Activated CD8-positive, alpha-beta memory T cell treated with anti-CD3 and anti-CD28 coated beads, Interleukin-2, amount 10 ng/mL, durations not matched to agents 7 days and 5 days (primary cell): ENCODE results near the gene ATP6AP1. TPM values are rescaled to one million over a fixed set of nuclear protein-coding genes. Genes with fewer than 3 reads are reported as not detected.

Experiments
- ATAC-seq: fragments of 150-1000 bp; cut with Tn5 transposase; one replicate; pipeline ENCODE4 v1.10.0; 2021; ENCODE audit warnings: moderate library complexity
- CTCF ChIA-PET: fragments of 350-600 bp; sonication (Branson Sonifier 250); formaldehyde crosslinking; loops from one replicate; lab custom pipeline; 2021; ENCODE audit warnings: antibody characterized with exemption; lab: Charles Lee
- DNase-seq: peaks from one replicate; pipeline ENCODE4 v3.0.0-alpha.2; 2020
- H3K27ac Mint-ChIP-seq: one replicate; pipeline ENCODE4 v1.8.0; 2021; ENCODE audit warnings: mild to moderate bottlenecking, mixed read lengths
- H3K27me3 Mint-ChIP-seq: one replicate; pipeline ENCODE4 v1.8.0; 2021; ENCODE audit warnings: mixed read lengths
- H3K36me3 Mint-ChIP-seq: one replicate; pipeline ENCODE4 v1.8.0; 2021; ENCODE audit warnings: mild to moderate bottlenecking, mixed read lengths
- H3K4me1 Mint-ChIP-seq: one replicate; pipeline ENCODE4 v1.8.0; 2021; ENCODE audit warnings: mixed read lengths
- H3K4me3 Mint-ChIP-seq: one replicate; pipeline ENCODE4 v1.8.0; 2021; ENCODE audit warnings: mild to moderate bottlenecking, moderate library complexity, mixed read lengths
- H3K9me3 Mint-ChIP-seq: one replicate; pipeline ENCODE4 v1.8.0; 2022; ENCODE audit warnings: low read depth, mixed read lengths
- microRNA-seq: library from miRNA; unstranded; fragments of <30 nt; microRNA quantifications from one replicate; pipeline ENCODE4 v1.2.0, GENCODE V29; 2022
- total RNA-seq, 2 experiments: library from RNA; stranded (reverse); gene quantifications; one replicate each; pipeline ENCODE4 v1.2.3, GENCODE V29; 2021

The ATP6AP1 gene
- total RNA-seq, 2 experiments from 2014 or later = 42.0 to 48.4 TPM

DNA sequence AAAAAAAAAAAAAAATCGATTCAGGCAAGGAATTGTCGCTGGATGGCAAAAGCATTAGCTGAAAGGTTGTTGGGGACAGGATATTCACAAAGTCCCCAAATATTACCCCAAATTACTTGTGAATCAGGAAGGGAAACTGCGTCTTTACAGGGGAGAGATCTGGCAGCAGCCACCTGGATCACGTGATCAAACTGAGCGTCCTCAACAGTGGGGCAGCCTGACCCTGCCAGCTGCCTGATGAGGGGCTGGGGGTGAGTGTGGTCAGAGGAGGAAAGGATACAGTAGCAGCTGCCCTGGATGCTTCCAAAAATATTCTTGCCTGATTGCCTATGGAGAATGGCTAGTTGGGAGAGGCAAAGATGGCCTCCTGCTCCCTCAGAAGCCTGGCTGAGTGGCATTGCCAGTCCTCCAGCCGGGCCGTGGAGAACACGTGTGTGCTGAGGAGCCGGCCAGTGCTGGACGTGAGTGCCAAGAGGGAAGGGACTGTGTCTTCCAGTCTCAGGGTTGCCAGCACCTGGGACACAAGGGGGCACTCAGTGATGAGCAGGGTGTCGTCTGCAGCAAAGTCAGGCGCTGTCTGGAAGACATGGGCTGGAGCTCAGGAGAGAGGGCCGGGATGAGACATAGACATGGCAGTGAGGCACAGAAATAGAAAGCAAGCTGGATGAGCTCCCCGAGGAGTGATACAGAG lies 53.6 kb downstream of the ATP6AP1 start:
- no peak for ATAC-seq
- Mint-ChIP-seq H3K27me3 (no peaks in the 10 kb centered on the region), H3K36me3 (peaks cover 2% of the 10 kb centered on the region), H3K9me3 (no peaks in the 10 kb centered on the region), H3K4me1 (peaks cover 30% of the 10 kb centered on the region), H3K27ac (no peak overlapping the region), H3K4me3 (peak overlapping the region; percentile 9)
- DNase-seq = no peak
- CTCF ChIA-PET = interaction anchor here (0.6 to 1.2 kb wide), 2 partner anchors 108 to 819 kb away, joined by 3 to 6 read pairs; no protein-coding TSS in a partner anchor

- Mint-ChIP-seq H3K9me3 (no peaks in the 10 kb centered on the region), H3K27ac (no peak overlapping the region), H3K4me1 (peaks cover 27% of the 10 kb centered on the region), H3K36me3 (peaks cover 2% of the 10 kb centered on the region), H3K4me3 (no peak overlapping the region), H3K27me3 (no peaks in the 10 kb centered on the region)
- DNase-seq = no peak
- CTCF ChIA-PET = interaction anchor here (0.6 kb wide), 1 partner anchor 820 kb away, joined by 6 read pairs; no protein-coding TSS in a partner anchor
- no peak for ATAC-seq
These were observed 54.3 kb downstream of the ATP6AP1 start for GRCh38 chrX:154482786-154483185.

DNA sequence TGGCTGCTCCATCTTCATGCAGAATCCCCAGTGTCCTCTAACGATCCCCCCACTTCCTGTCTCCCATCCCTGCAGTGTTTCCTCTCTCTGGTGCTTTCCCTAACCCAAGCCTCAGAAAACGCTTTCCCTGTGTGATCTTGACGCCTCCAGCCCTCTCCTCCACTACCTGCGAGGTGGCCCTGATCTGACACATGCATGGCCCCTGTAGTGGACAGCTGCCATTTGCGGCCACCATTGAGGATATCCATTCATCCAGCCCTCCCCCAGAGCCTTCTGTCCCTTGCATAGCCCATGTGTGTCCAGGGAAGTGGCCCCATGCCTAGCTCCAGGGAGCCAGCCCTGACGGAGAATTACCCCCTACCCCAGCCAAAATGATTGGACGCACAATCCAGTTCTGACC lies 54.8 kb downstream of the ATP6AP1 start:
- ATAC-seq (no peak), DNase-seq (no peak)
- Mint-ChIP-seq H3K4me1 (peaks cover 28% of the 10 kb centered on the region), H3K36me3 (peaks cover 2% of the 10 kb centered on the region), H3K4me3 (no peak overlapping the region), H3K27ac (no peak overlapping the region), H3K27me3 (no peaks in the 10 kb centered on the region), H3K9me3 (no peaks in the 10 kb centered on the region)
- CTCF ChIA-PET = interaction anchor here (1.3 kb wide), 1 partner anchor 85 kb away, joined by 3 read pairs; the partner anchor contains the start of gene RPL10

DNA sequence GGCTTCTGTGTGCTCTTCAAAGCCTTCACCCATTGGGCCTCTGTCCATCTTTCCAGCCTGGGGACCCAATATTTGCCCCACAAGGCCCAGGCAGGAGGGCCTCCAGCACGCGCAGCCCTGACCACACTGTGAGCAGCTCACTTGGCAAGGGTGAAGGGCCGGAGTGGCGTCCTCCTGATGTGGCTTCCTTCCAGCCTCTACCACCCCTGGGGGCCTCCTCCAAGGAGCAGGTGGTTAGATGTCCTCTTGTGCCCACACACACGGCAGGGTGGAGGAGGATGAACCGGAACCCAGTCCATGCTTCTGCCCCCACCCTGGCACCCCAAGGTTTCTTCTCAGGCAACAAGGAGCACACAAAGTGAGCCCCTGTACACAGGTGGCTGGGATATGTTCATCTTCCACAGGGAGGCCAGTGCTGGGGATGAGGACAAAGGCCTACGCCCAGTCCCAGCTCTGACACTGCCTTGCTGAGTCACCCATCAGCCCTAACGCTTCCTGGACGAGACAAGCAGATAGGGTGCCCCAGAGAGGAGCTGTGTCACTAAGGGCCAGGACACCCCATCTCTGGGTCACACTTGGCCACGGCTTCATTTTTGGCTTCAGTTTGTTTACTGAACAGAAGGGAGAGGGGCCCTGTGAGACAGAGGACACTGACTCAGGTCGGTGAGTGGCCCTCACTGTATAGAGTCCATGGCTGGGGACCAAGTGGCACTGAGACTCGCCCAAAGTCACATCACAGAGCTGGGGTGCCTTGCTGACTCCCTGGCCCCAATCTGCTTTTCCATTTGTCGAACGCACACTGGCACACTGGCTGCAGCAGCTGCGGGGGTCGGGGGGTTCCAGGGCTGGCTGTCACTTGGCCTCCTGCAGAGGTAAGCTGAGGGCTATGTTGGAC lies 56.0 kb downstream of the ATP6AP1 start:
- H3K9me3 Mint-ChIP-seq = no peaks in the 10 kb centered on the region
- no peak for ATAC-seq
- no peak for DNase-seq
- CTCF ChIA-PET = interaction anchor here (1.3 kb wide), 2 partner anchors 43 to 86 kb away, joined by 3 read pairs; partner anchors contain the start of gene RPL10
- no peak overlapping the region for H3K4me3 Mint-ChIP-seq
- H3K4me1 Mint-ChIP-seq = peaks cover 36% of the 10 kb centered on the region
- H3K36me3 Mint-ChIP-seq = peaks cover 2% of the 10 kb centered on the region
- H3K27me3 Mint-ChIP-seq = no peaks in the 10 kb centered on the region
- no peak overlapping the region for H3K27ac Mint-ChIP-seq

DNA sequence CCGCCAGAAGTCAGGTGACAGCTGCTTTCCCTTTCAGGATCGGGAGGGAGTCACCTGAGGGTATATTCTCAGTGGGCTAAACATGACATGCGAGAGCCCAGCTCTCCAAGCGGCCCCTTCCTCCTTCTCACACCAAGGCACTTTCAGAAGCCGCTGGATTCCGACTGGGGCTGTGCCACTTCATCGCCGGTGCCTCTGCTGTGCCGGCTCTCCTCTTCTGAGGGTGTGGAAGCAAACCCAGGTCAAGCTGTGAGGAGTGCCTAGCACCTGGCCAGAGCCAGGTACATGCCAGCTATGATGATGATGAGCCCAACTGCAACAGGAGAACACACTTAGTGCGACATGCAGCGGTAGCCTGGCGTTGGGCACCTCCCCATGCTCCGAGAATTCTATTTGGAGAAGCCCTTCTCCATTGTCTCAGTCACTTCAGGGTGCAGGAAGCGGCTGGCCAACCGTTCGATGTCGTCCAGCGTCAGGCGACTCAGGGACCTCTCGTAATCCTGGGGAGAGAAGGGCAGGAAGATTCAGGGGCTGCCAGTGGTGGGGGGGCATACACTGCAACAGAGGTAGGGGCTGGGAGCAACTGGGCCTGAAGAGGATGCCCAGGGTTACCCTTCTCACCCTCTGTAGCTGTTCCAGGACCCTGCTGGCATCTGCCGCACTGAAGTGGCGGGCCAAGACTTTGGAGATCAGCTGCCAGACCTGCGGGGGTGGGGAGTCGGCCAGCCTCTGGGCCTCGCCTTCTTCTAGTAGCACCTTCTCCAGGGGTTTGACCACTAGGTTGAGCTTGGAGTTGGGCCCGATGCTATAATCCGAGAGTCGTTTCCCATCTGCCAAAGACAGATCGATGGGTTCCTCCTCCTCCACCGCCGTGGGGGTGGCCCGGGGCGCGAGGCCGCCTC lies 56.9 kb downstream of the ATP6AP1 start:
- Mint-ChIP-seq H3K4me1 (peaks cover 37% of the 10 kb centered on the region), H3K27me3 (no peaks in the 10 kb centered on the region), H3K4me3 (peak overlapping the region; percentile 61), H3K27ac (peak overlapping the region; percentile 76), H3K9me3 (no peaks in the 10 kb centered on the region), H3K36me3 (peaks cover 2% of the 10 kb centered on the region)
- CTCF ChIA-PET = interaction anchor here (1.0 to 1.6 kb wide), 3 partner anchors 42 to 56 kb away, joined by 3 read pairs; no protein-coding TSS in a partner anchor
- no peak for DNase-seq
- ATAC-seq = no peak

DNA sequence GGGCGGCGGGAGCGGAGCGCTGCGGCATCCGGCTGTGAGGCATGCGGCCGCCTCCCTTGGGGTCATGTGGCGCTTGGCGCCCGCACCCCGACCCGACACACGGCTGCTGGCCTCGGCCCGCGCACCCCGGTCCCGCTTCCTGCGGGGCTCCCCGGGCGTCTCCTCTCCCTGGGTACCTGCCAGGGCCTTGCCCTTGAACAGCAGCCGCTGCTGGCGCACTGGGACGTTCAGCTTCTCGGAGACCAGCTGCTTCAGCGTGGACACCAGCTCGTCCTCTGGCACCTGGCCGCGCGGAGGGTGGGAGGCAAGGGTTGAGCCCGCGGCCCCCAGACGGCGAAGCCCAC lies 57.5 kb downstream of the ATP6AP1 start:
- Mint-ChIP-seq H3K4me1 (peaks cover 39% of the 10 kb centered on the region), H3K4me3 (peak overlapping the region; percentile 63), H3K27me3 (no peaks in the 10 kb centered on the region), H3K27ac (no peak overlapping the region), H3K9me3 (no peaks in the 10 kb centered on the region), H3K36me3 (peaks cover 2% of the 10 kb centered on the region)
- DNase-seq (peak; percentile 56), ATAC-seq (peak; percentile 4)
- CTCF ChIA-PET = interaction anchor here (1.0 to 1.6 kb wide), 4 partner anchors 42 to 113 kb away, joined by 3 read pairs; no protein-coding TSS in a partner anchor

Small RNAs within 50 kb of the gene (microRNA-seq; reads per million reads assigned to microRNA genes)
- gene MIR6858 = 1.3 reads per million

Other genes with a start within 250 kb of the ATP6AP1 start
- not detected for gene OPN1MW, start 246.1 kb upstream of the ATP6AP1 start, total RNA-seq
- gene OPN1MW2, start 208.9 kb upstream of the ATP6AP1 start, total RNA-seq = not detected
- gene OPN1MW3, start 171.1 kb upstream of the ATP6AP1 start, total RNA-seq = not detected
- not detected for gene TEX28, start 133.6 kb upstream of the ATP6AP1 start, total RNA-seq
- 1 to 10 TPM in 1 of 2 experiments, under 1 TPM in 1; 0.75 to 1.1 TPM for gene TKTL1, start 132.9 kb upstream of the ATP6AP1 start, total RNA-seq
- gene FLNA, start 54.0 kb upstream of the ATP6AP1 start, total RNA-seq = 1,000 to 10,000 TPM; 1,602 to 2,011 TPM
- 10 to 100 TPM; 64.6 to 70.2 TPM for gene EMD, start 49.4 kb upstream of the ATP6AP1 start, total RNA-seq
- 1,000 to 10,000 TPM; 2,013 to 2,356 TPM for gene RPL10, start 30.3 kb upstream of the ATP6AP1 start, total RNA-seq
- gene DNASE1L1, start 19.4 kb upstream of the ATP6AP1 start, total RNA-seq = 10 to 100 TPM; 18.4 to 19.6 TPM
- 10 to 100 TPM; 77.1 to 90.2 TPM for gene TAFAZZIN, start 17.1 kb upstream of the ATP6AP1 start, total RNA-seq
- gene GDI1, start 8.5 kb downstream of the ATP6AP1 start, total RNA-seq = 100 to 1,000 TPM in 1 of 2 experiments, 10 to 100 TPM in 1; 99.0 to 117 TPM
- gene FAM50A, start 15.5 kb downstream of the ATP6AP1 start, total RNA-seq = 10 to 100 TPM; 66.2 to 70.5 TPM
- 10 to 100 TPM; 42.3 to 48.5 TPM for gene PLXNA3, start 29.6 kb downstream of the ATP6AP1 start, total RNA-seq
- gene LAGE3, start 50.6 kb downstream of the ATP6AP1 start, total RNA-seq = 10 to 100 TPM; 38.8 to 39.0 TPM
- gene UBL4A, start 57.9 kb downstream of the ATP6AP1 start, total RNA-seq = 10 to 100 TPM; 48.1 to 53.2 TPM
- gene SLC10A3, start 62.0 kb downstream of the ATP6AP1 start, total RNA-seq = 10 to 100 TPM; 24.3 to 24.9 TPM
- 10 to 100 TPM; 21.5 to 31.7 TPM for gene FAM3A, start 87.6 kb downstream of the ATP6AP1 start, total RNA-seq
- gene G6PD, start 118.2 kb downstream of the ATP6AP1 start, total RNA-seq = 100 to 1,000 TPM; 116 to 117 TPM
- gene IKBKG, start 118.9 kb downstream of the ATP6AP1 start, total RNA-seq = 10 to 100 TPM; 53.0 to 58.1 TPM
- gene CTAG1A, start 156.5 kb downstream of the ATP6AP1 start, total RNA-seq = not detected
- not detected for gene CTAG1B, start 190.6 kb downstream of the ATP6AP1 start, total RNA-seq
- gene CTAG2, start 224.9 kb downstream of the ATP6AP1 start, total RNA-seq = 10 to 100 TPM; 30.3 to 31.6 TPM